K562 (cell line): ENCODE data around the gene KNL1. TPM values are rescaled to one million over a fixed set of nuclear protein-coding genes. Genes with fewer than 3 reads are reported as not detected.

Source experiments
- ADNP ChIP-seq: fragments of 200-800 bp; sonication (Bioruptor generic); IDR thresholded peaks from 2 replicates; pipeline ENCODE4 v1.6.1; 2016; ENCODE audit warnings: missing genetic modification characterization, missing compliant biosample characterization
- ATF7 ChIP-seq: fragments of 450-650 bp; IDR thresholded peaks from 2 replicates; pipeline ENCODE4 v1.7.1; 2014; ENCODE audit warnings: mild to moderate bottlenecking, moderate library complexity
- BACH1 ChIP-seq: fragments of 200-800 bp; sonication (Bioruptor generic); IDR thresholded peaks from 2 replicates; pipeline ENCODE4 v1.6.1; 2016; ENCODE audit warnings: missing genetic modification characterization, missing compliant biosample characterization
- CXXC5 ChIP-seq: fragments of 250-450 bp; sonication (Bioruptor Pico); IDR thresholded peaks from 2 replicates; pipeline ENCODE4 v1.8.0; 2022; ENCODE audit warnings: inconsistent platforms, mild to moderate bottlenecking, moderate library complexity
- EZH2 ChIP-seq: IDR thresholded peaks from 2 replicates; pipeline ENCODE4 v1.6.1; 2012; ENCODE audit warnings: low read depth, mild to moderate bottlenecking, inconsistent platforms, low read length, borderline replicate concordance
- L3MBTL2 ChIP-seq: fragments of 450-650 bp; IDR thresholded peaks from 2 replicates; pipeline ENCODE4 v1.6.1; 2016; ENCODE audit warnings: mild to moderate bottlenecking, moderate library complexity
- MCM3 ChIP-seq: fragments of 450-650 bp; IDR thresholded peaks from 2 replicates; pipeline ENCODE4 v1.6.1; 2016
- MYC ChIP-seq, 2 experiments: fragments of 250-450 bp in 1 of 2; sonication (Bioruptor Pico) in 1 of 2; IDR thresholded peaks; 2 replicates each; pipeline versions ENCODE4 v1.5.1 to v1.6.1; 2012 to 2021; ENCODE audit warnings: low read depth in 2 of 2, borderline replicate concordance in 1 of 2, improper control_type of control experiment in 1 of 2, low read length in 1 of 2, mild to moderate bottlenecking in 1 of 2, moderate library complexity in 1 of 2
- NFATC3 ChIP-seq: fragments of 450-650 bp; IDR thresholded peaks from 2 replicates; pipeline ENCODE4 v1.6.1; 2017; ENCODE audit warnings: mild to moderate bottlenecking
- NONO ChIP-seq, 2 experiments: fragments of 200-400 bp in 1 of 2; fragments of 450-650 bp in 1 of 2; formaldehyde crosslinking in 1 of 2; IDR thresholded peaks; 2 replicates each; pipeline ENCODE4 v1.6.1; 2017; ENCODE audit warnings: low read depth in 2 of 2, mild to moderate bottlenecking in 2 of 2, moderate library complexity in 2 of 2, low read length in 1 of 2
- PCBP1 ChIP-seq: fragments of 200-400 bp; formaldehyde crosslinking; IDR thresholded peaks from 2 replicates; pipeline ENCODE4 v1.6.1; 2018; ENCODE audit warnings: mild to moderate bottlenecking, low read depth, low read length; ENCODE audit not compliant: poor library complexity, severe bottlenecking
- POLR2AphosphoS5 ChIP-seq: IDR thresholded peaks from 2 replicates; pipeline ENCODE4 v1.6.1; 2011; ENCODE audit warnings: mild to moderate bottlenecking, low read depth, low read length, moderate library complexity; ENCODE audit not compliant: control insufficient read depth, insufficient read depth
- RAD51 ChIP-seq: fragments of 450-650 bp; IDR thresholded peaks from 2 replicates; pipeline ENCODE4 v1.7.1; 2016; ENCODE audit warnings: low read depth, mild to moderate bottlenecking, borderline replicate concordance
- SMAD3 ChIP-seq: fragments of 450-650 bp; formaldehyde crosslinking; conservative IDR thresholded peaks from 2 replicates; pipeline ENCODE4 v1.4.0; 2020; ENCODE audit warnings: mild to moderate bottlenecking
- XRCC5 ChIP-seq: fragments of 200-400 bp; formaldehyde crosslinking; IDR thresholded peaks from 2 replicates; pipeline ENCODE4 v1.6.1; 2017; ENCODE audit warnings: low read depth, mild to moderate bottlenecking, low read length
- ZNF121 ChIP-seq: sonication (generic); formaldehyde crosslinking; conservative IDR thresholded peaks from 2 replicates; pipeline ENCODE4 v1.8.0; 2022; ENCODE audit warnings: missing genetic modification reagents
- ZNF699 ChIP-seq: fragments of 250-450 bp; sonication (Bioruptor Pico); IDR thresholded peaks from 2 replicates; pipeline ENCODE4 v1.8.0; 2021; ENCODE audit warnings: mild to moderate bottlenecking, moderate library complexity; ENCODE audit not compliant: insufficient replicate concordance
- ZNF830 ChIP-seq: fragments of 250-450 bp; sonication (Bioruptor Pico); IDR thresholded peaks from 2 replicates; pipeline ENCODE4 v1.5.0; 2021; ENCODE audit warnings: mild to moderate bottlenecking
- polyA plus RNA-seq, 8 experiments: library from polyadenylated mRNA; depleted of rRNA in 4 of 8; stranded (reverse) in 5 of 8; unstranded in 3 of 8; fragments of >200 nt; fragmentation: Nextera tagmentation in 2 of 8; fragmentation: Illumina TruSeq in 1 of 8; extraction: Ambion mirVana in 2 of 8; extraction: Trizol in 1 of 8; gene quantifications; 2 replicates each; pipeline versions ENCODE4 v1.2.1 to v1.2.3, GENCODE V29; 2011 to 2014; ENCODE audit warnings: inconsistent platforms in 1 of 8, missing spikeins in 1 of 8
- total RNA-seq, 7 experiments: library from RNA; depleted of rRNA in 6 of 7; stranded (reverse); fragments of >200 nt in 6 of 7; fragmentation: Illumina TruSeq in 2 of 7; extraction: Trizol in 2 of 7; gene quantifications; 2 replicates each; pipeline versions ENCODE4 v1.2.1 to v1.2.3, GENCODE V29; 2011 to 2021; ENCODE audit warnings: low replicate concordance in 1 of 7
- TF ChIP-seq, protein P1 (sequence below): fragments of 450-650 bp; IDR thresholded peaks from 2 replicates; pipeline ENCODE4 v1.6.1; 2018; ENCODE audit not compliant: partially characterized antibody
- TF ChIP-seq, protein P2 (sequence below), 3 experiments: fragments of 200-800 bp in 1 of 3; sonication (Bioruptor generic) in 1 of 3; sonication (generic) in 1 of 3; formaldehyde crosslinking in 1 of 3; IDR thresholded peaks; 2 replicates each; pipeline versions ENCODE4 v1.6.1 to v1.8.0; 2016 to 2022; ENCODE audit warnings: mild to moderate bottlenecking in 2 of 3, missing compliant biosample characterization in 2 of 3, missing genetic modification characterization in 2 of 3, missing genetic modification reagents in 1 of 3

KNL1 gene
- total and polyA plus RNA-seq, 9 of the 15 experiments (the other 6 are each of a cell fraction or from before 2014, with no cell fraction given), result 14.5 to 65.4 (median 34.6) TPM

DNA sequence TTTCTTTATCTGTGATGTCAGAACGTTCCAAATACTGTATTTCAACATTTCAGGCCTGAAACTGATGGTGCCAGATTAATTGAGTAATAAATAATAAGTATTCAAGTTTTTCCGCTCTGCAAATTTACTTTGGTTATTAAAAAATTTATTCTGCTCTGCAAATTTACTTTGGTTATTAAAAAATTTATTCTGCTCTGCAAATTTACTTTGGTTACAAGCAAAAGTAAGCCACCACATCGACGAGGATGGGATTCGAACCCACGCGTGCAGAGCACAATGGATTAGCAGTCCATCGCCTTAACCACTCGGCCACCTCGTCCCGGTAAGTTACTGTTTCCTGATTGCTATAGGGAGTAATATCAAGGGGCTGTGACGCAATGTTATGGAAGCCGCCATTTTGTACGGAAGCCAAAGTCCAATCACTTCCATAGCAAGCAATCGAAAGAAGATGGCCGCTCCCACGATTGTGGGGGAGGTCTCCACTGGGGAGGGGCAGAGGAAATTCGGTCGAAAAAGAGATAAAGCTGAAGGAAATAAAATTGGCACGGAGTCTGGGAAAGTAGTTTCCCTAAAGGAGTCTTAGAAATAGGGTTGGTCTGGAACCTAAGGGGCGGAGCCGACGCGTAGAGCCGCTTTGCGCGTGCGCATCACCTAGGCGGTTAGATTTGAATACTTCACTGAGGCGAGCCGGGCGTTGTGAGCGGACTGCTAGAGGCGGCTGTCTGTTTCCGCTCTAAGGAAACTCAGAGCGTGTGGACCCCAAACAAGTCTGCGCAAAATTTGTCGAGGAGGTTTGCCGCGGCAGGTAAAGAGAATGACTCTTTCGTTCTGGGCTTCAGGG lies at the start of gene KNL1 (continued):
- TF ChIP-seq, protein P1, sequence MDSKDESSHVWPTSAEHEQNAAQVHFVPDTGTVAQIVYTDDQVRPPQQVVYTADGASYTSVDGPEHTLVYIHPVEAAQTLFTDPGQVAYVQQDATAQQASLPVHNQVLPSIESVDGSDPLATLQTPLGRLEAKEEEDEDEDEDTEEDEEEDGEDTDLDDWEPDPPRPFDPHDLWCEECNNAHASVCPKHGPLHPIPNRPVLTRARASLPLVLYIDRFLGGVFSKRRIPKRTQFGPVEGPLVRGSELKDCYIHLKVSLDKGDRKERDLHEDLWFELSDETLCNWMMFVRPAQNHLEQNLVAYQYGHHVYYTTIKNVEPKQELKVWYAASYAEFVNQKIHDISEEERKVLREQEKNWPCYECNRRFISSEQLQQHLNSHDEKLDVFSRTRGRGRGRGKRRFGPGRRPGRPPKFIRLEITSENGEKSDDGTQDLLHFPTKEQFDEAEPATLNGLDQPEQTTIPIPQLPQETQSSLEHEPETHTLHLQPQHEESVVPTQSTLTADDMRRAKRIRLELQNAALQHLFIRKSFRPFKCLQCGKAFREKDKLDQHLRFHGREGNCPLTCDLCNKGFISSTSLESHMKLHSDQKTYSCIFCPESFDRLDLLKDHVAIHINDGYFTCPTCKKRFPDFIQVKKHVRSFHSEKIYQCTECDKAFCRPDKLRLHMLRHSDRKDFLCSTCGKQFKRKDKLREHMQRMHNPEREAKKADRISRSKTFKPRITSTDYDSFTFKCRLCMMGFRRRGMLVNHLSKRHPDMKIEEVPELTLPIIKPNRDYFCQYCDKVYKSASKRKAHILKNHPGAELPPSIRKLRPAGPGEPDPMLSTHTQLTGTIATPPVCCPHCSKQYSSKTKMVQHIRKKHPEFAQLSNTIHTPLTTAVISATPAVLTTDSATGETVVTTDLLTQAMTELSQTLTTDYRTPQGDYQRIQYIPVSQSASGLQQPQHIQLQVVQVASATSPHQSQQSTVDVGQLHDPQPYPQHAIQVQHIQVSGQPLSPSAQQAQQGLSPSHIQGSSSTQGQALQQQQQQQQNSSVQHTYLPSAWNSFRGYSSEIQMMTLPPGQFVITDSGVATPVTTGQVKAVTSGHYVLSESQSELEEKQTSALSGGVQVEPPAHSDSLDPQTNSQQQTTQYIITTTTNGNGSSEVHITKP, result peak; percentile 7
- TF ChIP-seq L3MBTL2, result peak; percentile 54
- TF ChIP-seq ADNP (tag), result peak; percentile 93
- peak; percentile 62 for TF ChIP-seq CXXC5
- TF ChIP-seq NONO (IDR thresholded peaks at IDR 0.05; ENCODE audit: low read depth in 2 of 2, low read length in 1 of 2), result peak in 1 of 2 experiments; percentile 67; a peak in 2 of 4 replicates
- TF ChIP-seq, protein P2, sequence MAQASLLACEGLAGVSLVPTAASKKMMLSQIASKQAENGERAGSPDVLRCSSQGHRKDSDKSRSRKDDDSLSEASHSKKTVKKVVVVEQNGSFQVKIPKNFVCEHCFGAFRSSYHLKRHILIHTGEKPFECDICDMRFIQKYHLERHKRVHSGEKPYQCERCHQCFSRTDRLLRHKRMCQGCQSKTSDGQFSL (CRISPR knock-in tag; IDR thresholded peaks at IDR 0.05), result peak; percentile 77
- TF ChIP-seq, protein P2 (tag; IDR thresholded peaks at IDR 0.05), result peak in 1 of 2 experiments; percentile 69; a peak in 1 of 4 replicates
- TF ChIP-seq MCM3, result no peak
- TF ChIP-seq ZNF699 (CRISPR knock-in tag), result no peak
- peak; percentile 39; the same call in 1 of the 2 replicates for TF ChIP-seq BACH1 (tag)
- peak; percentile 88; the same call in 1 of the 2 replicates for TF ChIP-seq XRCC5
- TF ChIP-seq ZNF830 (CRISPR knock-in tag), result 0 out of 2 replicates have a peak, but pooled peaks have one; percentile 40
- TF ChIP-seq ZNF121 (CRISPR knock-in tag), result no peak
- TF ChIP-seq EZH2, result no peak
- TF ChIP-seq POLR2AphosphoS5, result peak; percentile 78
- peak; percentile 97 for TF ChIP-seq ATF7
- peak; percentile 5; the same call in 1 of the 2 replicates for TF ChIP-seq SMAD3 (CRISPR knock-in tag)
- no peak; the same call in 1 of the 2 replicates for TF ChIP-seq MYC (IDR thresholded peaks at IDR 0.05; ENCODE audit: low read depth, low read length)
- no peak for TF ChIP-seq MYC (CRISPR knock-in tag; IDR thresholded peaks at IDR 0.05; ENCODE audit: borderline replicate concordance, low read depth)
- TF ChIP-seq PCBP1, result no peak
- TF ChIP-seq NFATC3, result peak; percentile 82; the same call in 1 of the 2 replicates
- peak; percentile 28; the same call in 1 of the 2 replicates for TF ChIP-seq RAD51
